H1 (cell line): ENCODE results near the gene CASP5. TPM values are rescaled to one million over a fixed set of nuclear protein-coding genes. Genes with fewer than 3 reads are reported as not detected.

Experiments used
- CTCF ChIA-PET: fragments of 300-600 bp; sonication (Branson Sonifier 250); formaldehyde crosslinking; loops from one replicate; lab custom pipeline; 2021; ENCODE audit not compliant: partially characterized antibody; lab: Charles Lee
- POLR2A ChIA-PET: fragments of 300-600 bp; sonication (Branson Sonifier 250); formaldehyde crosslinking; loops from one replicate; lab custom pipeline; 2021; ENCODE audit warnings: inconsistent platforms; ENCODE audit not compliant: partially characterized antibody; lab: Charles Lee
- DNase-seq, 2 experiments: peaks; one replicate each; pipeline versions ENCODE4 v3.0.0 to v3.0.0-alpha.2; 2010 to 2022; ENCODE audit warnings: low spot score in 2 of 2, low read depth in 1 of 2, mixed read lengths in 1 of 2
- FAIRE-seq: peaks from 2 replicates; lab custom pipeline; 2011; peaks lifted over from hg19 to GRCh38; lab: Jason Lieb, UNC
- H2AFZ ChIP-seq: 2 replicates; pipeline ENCODE4 v1.8.1; 2012; ENCODE audit warnings: low read length, inconsistent platforms
- H2AK5ac ChIP-seq: 2 replicates; pipeline ENCODE4 v1.6.1; 2013; ENCODE audit warnings: low read depth, low read length
- H2BK120ac ChIP-seq: replicated peaks from 2 replicates; pipeline ENCODE3; 2013; ENCODE audit warnings: low read depth, low read length, inconsistent platforms
- H2BK12ac ChIP-seq: 2 replicates; pipeline ENCODE4 v1.6.1; 2013; ENCODE audit warnings: low read depth, low read length
- H2BK15ac ChIP-seq: 2 replicates; pipeline ENCODE4 v1.6.1; 2013; ENCODE audit warnings: low read length
- H2BK20ac ChIP-seq: 2 replicates; pipeline ENCODE4 v1.6.1; 2013; ENCODE audit warnings: low read length
- H2BK5ac ChIP-seq: 2 replicates; pipeline ENCODE4 v1.6.1; 2013; ENCODE audit warnings: low read depth, low read length
- H3K14ac ChIP-seq: 2 replicates; pipeline ENCODE4 v1.6.1; 2013; ENCODE audit warnings: inconsistent platforms; ENCODE audit not compliant: insufficient read length
- H3K18ac ChIP-seq: 2 replicates; pipeline ENCODE4 v1.6.1; 2013; ENCODE audit warnings: low read length; ENCODE audit errors: extremely low read depth
- H3K23ac ChIP-seq: 2 replicates; pipeline ENCODE4 v1.6.1; 2013; ENCODE audit warnings: inconsistent platforms; ENCODE audit not compliant: insufficient read length
- H3K23me2 ChIP-seq: 2 replicates; pipeline ENCODE4 v1.6.1; 2013; ENCODE audit warnings: low read depth, low read length
- H3K27ac ChIP-seq: 2 replicates; pipeline ENCODE4 v1.6.1; 2011; ENCODE audit warnings: low read depth, low read length, inconsistent platforms
- H3K27me3 ChIP-seq, 4 experiments: replicated peaks in 1 of 4; 1 replicate in 1 of 4; 2 replicates in 3 of 4; pipeline versions ENCODE4 v1.6.1 to v1.8.1; 2011 to 2013; ENCODE audit warnings: low read length in 3 of 4, mild to moderate bottlenecking in 3 of 4, inconsistent platforms in 2 of 4, mixed read lengths in 2 of 4, moderate library complexity in 1 of 4; ENCODE audit not compliant: control insufficient read depth in 3 of 4, insufficient read depth in 3 of 4; ENCODE audit errors: extremely low read depth in 1 of 4
- H3K36me3 ChIP-seq, 4 experiments: 2 replicates each; pipeline versions ENCODE4 v1.6.1 to v1.8.1; 2011 to 2013; ENCODE audit warnings: mild to moderate bottlenecking in 4 of 4, low read length in 3 of 4, moderate library complexity in 2 of 4, control low read depth in 1 of 4, inconsistent platforms in 1 of 4; ENCODE audit not compliant: insufficient read depth in 4 of 4, control insufficient read depth in 2 of 4
- H3K4ac ChIP-seq: replicated peaks from 2 replicates; pipeline ENCODE3; 2013; ENCODE audit warnings: low read length, low read depth, mixed read lengths, inconsistent platforms; ENCODE audit not compliant: insufficient read length
- H3K4me1 ChIP-seq, 4 experiments: replicated peaks in 1 of 4; 1 replicate in 1 of 4; 2 replicates in 3 of 4; pipeline versions ENCODE4 v1.6.1 to v1.8.1; 2011 to 2013; ENCODE audit warnings: low read length in 3 of 4, inconsistent platforms in 2 of 4, mixed read lengths in 1 of 4; ENCODE audit not compliant: insufficient read depth in 4 of 4, control insufficient read depth in 3 of 4
- H3K4me2 ChIP-seq, 2 experiments: 2 replicates each; pipeline versions ENCODE4 v1.6.1 to v1.8.1; 2011 to 2013; ENCODE audit warnings: low read depth in 2 of 2, low read length in 2 of 2, control low read depth in 1 of 2, inconsistent platforms in 1 of 2, mild to moderate bottlenecking in 1 of 2; ENCODE audit not compliant: insufficient read depth in 1 of 2
- H3K4me3 ChIP-seq, 4 experiments: fragments of 200-600, 300-600 bp in 1 of 4; sonication (generic), shearing (Covaris generic), sonication (Bioruptor Twin) in 1 of 4; 2 replicates each; pipeline versions ENCODE4 v1.5.1 to v1.8.1; 2011 to 2016; ENCODE audit warnings: low read length in 4 of 4, low read depth in 3 of 4, control low read depth in 2 of 4, inconsistent platforms in 2 of 4, mild to moderate bottlenecking in 2 of 4, mixed read lengths in 1 of 4, moderate library complexity in 1 of 4; ENCODE audit not compliant: insufficient read depth in 2 of 4; ENCODE audit errors: extremely low read depth in 1 of 4
- H3K56ac ChIP-seq: replicated peaks from 2 replicates; pipeline ENCODE3; 2013; ENCODE audit warnings: low read depth, mild to moderate bottlenecking, mixed read lengths, low read length, inconsistent platforms; ENCODE audit not compliant: insufficient read length
- H3K79me1 ChIP-seq: 2 replicates; pipeline ENCODE4 v1.6.1; 2013; ENCODE audit warnings: low read depth, low read length, control low read depth
- H3K79me2 ChIP-seq, 2 experiments: 2 replicates each; pipeline versions ENCODE4 v1.6.1 to v1.8.1; 2012 to 2013; ENCODE audit warnings: low read length in 2 of 2, mild to moderate bottlenecking in 2 of 2, inconsistent platforms in 1 of 2; ENCODE audit not compliant: insufficient read depth in 2 of 2, control insufficient read depth in 1 of 2
- H3K9ac ChIP-seq, 4 experiments: replicated peaks in 1 of 4; 1 replicate in 1 of 4; 2 replicates in 3 of 4; pipeline versions ENCODE4 v1.6.1 to v1.8.1; 2011 to 2013; ENCODE audit warnings: low read depth in 3 of 4, low read length in 3 of 4, control low read depth in 2 of 4, mild to moderate bottlenecking in 2 of 4, moderate library complexity in 2 of 4, inconsistent platforms in 1 of 4; ENCODE audit errors: extremely low read depth in 1 of 4
- H3K9me3 ChIP-seq, 2 experiments: 2 replicates each; pipeline versions ENCODE4 v1.6.1 to v1.8.1; 2012 to 2013; ENCODE audit warnings: mild to moderate bottlenecking in 2 of 2, moderate library complexity in 2 of 2, control low read depth in 1 of 2, inconsistent platforms in 1 of 2, low read depth in 1 of 2, low read length in 1 of 2, mixed read lengths in 1 of 2; ENCODE audit not compliant: insufficient read depth in 2 of 2
- H4K20me1 ChIP-seq, 2 experiments: replicated peaks in 1 of 2; 2 replicates each; pipeline versions ENCODE3 to v1.8.1; 2011 to 2013; ENCODE audit warnings: inconsistent platforms in 2 of 2, low read length in 2 of 2, mild to moderate bottlenecking in 1 of 2; ENCODE audit not compliant: insufficient read depth in 2 of 2, control insufficient read depth in 1 of 2
- H4K5ac ChIP-seq: 2 replicates; pipeline ENCODE4 v1.6.1; 2013; ENCODE audit warnings: low read length, low read depth, mixed read lengths, inconsistent platforms; ENCODE audit not compliant: insufficient read length
- H4K8ac ChIP-seq: 2 replicates; pipeline ENCODE4 v1.8.0; 2013; ENCODE audit warnings: mild to moderate bottlenecking, moderate library complexity, low read length, inconsistent platforms; ENCODE audit not compliant: insufficient read depth; ENCODE audit errors: extremely low read depth
- H4K91ac ChIP-seq: replicated peaks from 2 replicates; pipeline ENCODE3; 2013; ENCODE audit warnings: low read length, mixed read lengths, inconsistent platforms; ENCODE audit not compliant: insufficient read length
- BACH1 ChIP-seq: IDR thresholded peaks from 2 replicates; pipeline ENCODE4 v1.6.1; 2012; ENCODE audit warnings: low read length, improper control_type of control experiment
- CHD2 ChIP-seq: IDR thresholded peaks from 2 replicates; pipeline ENCODE4 v1.6.1; 2012; ENCODE audit warnings: low read length, improper control_type of control experiment
- FOSL1 ChIP-seq: IDR thresholded peaks from 2 replicates; pipeline ENCODE4 v1.6.1; 2011; ENCODE audit warnings: mild to moderate bottlenecking, low read depth, low read length, moderate library complexity; ENCODE audit not compliant: insufficient read depth
- HDAC6 ChIP-seq: IDR thresholded peaks from one replicate; pipeline ENCODE4 v1.7.1; 2012; ENCODE audit warnings: low read depth, mild to moderate bottlenecking, inconsistent platforms, low read length, moderate library complexity
- KDM4A ChIP-seq: IDR thresholded peaks from one replicate; pipeline ENCODE4 v1.7.1; 2012; ENCODE audit warnings: low read depth, mild to moderate bottlenecking, moderate library complexity, low read length, inconsistent platforms; ENCODE audit not compliant: severe bottlenecking
- RAD21 ChIP-seq, 2 experiments: IDR thresholded peaks in 1 of 2; conservative IDR thresholded peaks in 1 of 2; 2 replicates each; pipeline ENCODE4 v1.6.1; 2011; ENCODE audit warnings: low read depth in 2 of 2, low read length in 2 of 2, improper control_type of control experiment in 1 of 2, inconsistent platforms in 1 of 2, mild to moderate bottlenecking in 1 of 2, moderate library complexity in 1 of 2
- SP2 ChIP-seq: IDR thresholded peaks from 2 replicates; pipeline ENCODE4 v1.6.1; 2012; ENCODE audit warnings: mild to moderate bottlenecking, low read length, inconsistent platforms
- TBP ChIP-seq: IDR thresholded peaks from 2 replicates; pipeline ENCODE4 v1.6.1; 2011; ENCODE audit warnings: low read depth, low read length, improper control_type of control experiment
- TCF12 ChIP-seq: IDR thresholded peaks from 2 replicates; pipeline ENCODE4 v1.6.1; 2011; ENCODE audit warnings: low read depth, mild to moderate bottlenecking, low read length
- WGBS, 2 experiments: shearing (Covaris generic) in 1 of 2; methylation state at CpG; one replicate each; pipeline versions ENCODE4 v1.1.6 to v1.1.7; 2013 to 2015; ENCODE audit warnings: low lambda C conversion rate in 2 of 2, mixed read lengths in 2 of 2, inconsistent platforms in 1 of 2, low coverage in 1 of 2, missing lambda C conversion rate in 1 of 2; ENCODE audit not compliant: insufficient replicate concordance in 2 of 2, insufficient coverage in 1 of 2, insufficient read length in 1 of 2; ENCODE audit errors: extremely low coverage in 1 of 2, missing lambda C conversion rate in 1 of 2; 5-methylcytosine and 5-hydroxymethylcytosine counted together
- polyA plus RNA-seq, 7 experiments: library from polyadenylated mRNA; depleted of rRNA in 3 of 7; stranded (reverse) in 5 of 7; unstranded in 2 of 7; fragments of >200 nt in 5 of 7; fragments of 200-250 nt in 2 of 7; gene quantifications; 1 replicate in 5 of 7; 2 replicates in 1 of 7; 4 replicates in 1 of 7; pipeline versions ENCODE4 v1.2.1 to v1.2.3, GENCODE V29; 2011 to 2013; ENCODE audit warnings: missing spikeins in 2 of 7, mixed read lengths in 2 of 7
- total RNA-seq: library from RNA; stranded (reverse); fragmentation: NEBNext Ultra II Directional; extraction: Animal tissue kit (Norgen Biotek cat#: 25700); gene quantifications from 2 replicates; pipeline ENCODE4 v1.2.1, GENCODE V29; 2021
- TF ChIP-seq, protein P1 (sequence below): IDR thresholded peaks from 2 replicates; pipeline ENCODE4 v1.6.1; 2012; ENCODE audit warnings: inconsistent platforms

CASP5 gene
- total and polyA plus RNA-seq, 2 of the 8 experiments (the other 6 are each of a cell fraction or from before 2014, with no cell fraction given), result not detected

DNA sequence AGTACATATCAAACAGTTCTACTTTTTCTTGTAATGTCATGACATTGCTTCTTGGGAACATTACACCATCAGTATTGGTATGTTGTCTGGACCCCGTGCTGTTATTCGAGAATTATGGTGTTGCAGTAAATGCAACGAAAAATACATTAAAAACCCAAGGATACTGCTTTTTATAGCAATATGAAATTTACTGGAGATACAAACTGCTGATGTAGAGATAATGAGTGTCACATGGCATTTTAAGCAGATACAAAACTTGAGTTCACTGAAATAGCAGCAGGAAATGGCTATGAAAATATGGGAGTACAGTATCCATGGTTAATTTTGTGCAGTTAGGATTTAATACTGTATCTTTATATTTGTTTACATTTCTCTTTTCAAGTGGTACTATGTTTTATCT lies 29.5 kb upstream of the CASP5 start:
- FAIRE-seq, result no peak
- no peak overlapping the region for H2BK120ac ChIP-seq
- no peak overlapping the region for H2AFZ ChIP-seq
- H3K9ac ChIP-seq, result no peak overlapping the region
- TF ChIP-seq KDM4A (no peak), HDAC6 (no peak), CHD2 (no peak), RAD21 (IDR thresholded peaks at IDR 0.05 in 1 of 2, conservative IDR thresholded peaks at IDR 0.05 in 1 of 2; ENCODE audit: low read depth in 2 of 2, low read length in 2 of 2) (no peak), SP2 (no peak), TBP (no peak), BACH1 (no peak), TCF12 (no peak), FOSL1 (no peak)
- TF ChIP-seq, protein P1, sequence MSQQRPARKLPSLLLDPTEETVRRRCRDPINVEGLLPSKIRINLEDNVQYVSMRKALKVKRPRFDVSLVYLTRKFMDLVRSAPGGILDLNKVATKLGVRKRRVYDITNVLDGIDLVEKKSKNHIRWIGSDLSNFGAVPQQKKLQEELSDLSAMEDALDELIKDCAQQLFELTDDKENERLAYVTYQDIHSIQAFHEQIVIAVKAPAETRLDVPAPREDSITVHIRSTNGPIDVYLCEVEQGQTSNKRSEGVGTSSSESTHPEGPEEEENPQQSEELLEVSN, result no peak
- H2BK12ac ChIP-seq, result no peak overlapping the region
- H2BK15ac ChIP-seq, result no peak overlapping the region
- no peak overlapping the region for H3K23ac ChIP-seq
- no peak overlapping the region for H3K56ac ChIP-seq
- H3K4me2 ChIP-seq, result no peak overlapping the region
- 85% methylated on average over 3 of the region's 3 CpGs; no CpG with 5 or more reads in 1 of the 2 experiments for WGBS, 2 experiments
- no peaks in the 10 kb centered on the region for H3K27me3 ChIP-seq
- no peak overlapping the region for H3K4ac ChIP-seq
- no peaks in the 10 kb centered on the region for H3K36me3 ChIP-seq
- no peaks in the 10 kb centered on the region for H3K4me1 ChIP-seq
- H3K9me3 ChIP-seq, result no peaks in the 10 kb centered on the region; a peak in 1 of 4 replicates
- no peaks in the 10 kb centered on the region for H4K20me1 ChIP-seq
- CTCF ChIA-PET, result no interaction called here
- no peak overlapping the region for H3K27ac ChIP-seq
- H4K5ac ChIP-seq, result no peak overlapping the region
- H3K4me3 ChIP-seq, result no peak overlapping the region
- no peak overlapping the region for H4K91ac ChIP-seq
- H3K14ac ChIP-seq, result no peak overlapping the region
- no peak overlapping the region for H3K18ac ChIP-seq
- H3K23me2 ChIP-seq, result no peaks in the 10 kb centered on the region
- H3K79me1 ChIP-seq, result no peaks in the 10 kb centered on the region
- H2BK5ac ChIP-seq, result no peak overlapping the region
- no peak overlapping the region for H2AK5ac ChIP-seq
- H4K8ac ChIP-seq, result no peak overlapping the region
- POLR2A ChIA-PET, result no interaction called here
- no peaks in the 10 kb centered on the region for H3K79me2 ChIP-seq
- H2BK20ac ChIP-seq, result no peak overlapping the region
- DNase-seq, result no peak
